Mucosa of descending colon (tissue), 3 donors: ENCODE results near the gene ZNF573. TPM values are rescaled to one million over a fixed set of nuclear protein-coding genes. Genes with fewer than 3 reads are reported as not detected.
A peak's percentile ranks its signal among the peaks of the same experiment; 100 is the strongest.
"Not testable (repeated sequence)": the region's sequence is repeated elsewhere in the genome, so short reads cannot be mapped to it uniquely, and the experiment has no call there.

ENCODE experiments used
- ATAC-seq: fragments of 200-7000 bp; cut with Tn5 transposase; one replicate; pipeline ENCODE4 v1.9.1; 2020; ENCODE audit warnings: mild to moderate bottlenecking, moderate library complexity
- DNase-seq, 3 donors: peaks; one replicate each; pipeline ENCODE4 v3.0.0-alpha.2; 2020
- H3K36me3 ChIP-seq: fragments of 200-600 bp; one replicate; pipeline ENCODE4 v1.8.0; 2021; ENCODE audit warnings: low read depth, mild to moderate bottlenecking
- H3K4me1 ChIP-seq: fragments of 200-600 bp; one replicate; pipeline ENCODE4 v1.8.0; 2021; ENCODE audit warnings: low read depth, mild to moderate bottlenecking
- H3K4me3 ChIP-seq: fragments of 200-600 bp; one replicate; pipeline ENCODE4 v1.8.0; 2021; ENCODE audit warnings: mild to moderate bottlenecking
- H3K9me3 ChIP-seq: fragments of 200-600 bp; one replicate; pipeline ENCODE4 v1.8.0; 2021; ENCODE audit warnings: mild to moderate bottlenecking
- intact Hi-C, 2 donors: fragments of 100-400 bp; cut with DNase I in 1 of 2; cut with micrococcal nuclease in 1 of 2; formaldehyde crosslinking; loops; one replicate each; pipeline versions ENCODE4 v1.11.0 to v1.11.1; 2022; cut with DNase I, micrococcal nuclease
- total RNA-seq, 3 donors: library from RNA; stranded (reverse); fragmentation: NEBNext Ultra II Directional in 2 of 3; extraction: Animal tissue kit (Norgen Biotek cat#: 25700) in 2 of 3; gene quantifications; one replicate each; pipeline versions ENCODE4 v1.2.1 to v1.2.4, GENCODE V29; 2021 to 2023
- TF ChIP-seq, protein P1 (sequence below): fragments of 200-600 bp; IDR thresholded peaks from one replicate; pipeline ENCODE4 v1.8.0; 2022; ENCODE audit warnings: antibody characterized with exemption, mild to moderate bottlenecking
- donor health status: DM: no; HTN: no; CAD: no; lungs with moderate emphysema.
- donor health status: DM: no; HTN: no; CAD: no.
- donor health status: DM: no; HTN: yes; CAD: no.

The ZNF573 gene
- total RNA-seq, 3 donors from 2014 or later, result 5.4 to 13.1 (median 6.4) TPM

DNA sequence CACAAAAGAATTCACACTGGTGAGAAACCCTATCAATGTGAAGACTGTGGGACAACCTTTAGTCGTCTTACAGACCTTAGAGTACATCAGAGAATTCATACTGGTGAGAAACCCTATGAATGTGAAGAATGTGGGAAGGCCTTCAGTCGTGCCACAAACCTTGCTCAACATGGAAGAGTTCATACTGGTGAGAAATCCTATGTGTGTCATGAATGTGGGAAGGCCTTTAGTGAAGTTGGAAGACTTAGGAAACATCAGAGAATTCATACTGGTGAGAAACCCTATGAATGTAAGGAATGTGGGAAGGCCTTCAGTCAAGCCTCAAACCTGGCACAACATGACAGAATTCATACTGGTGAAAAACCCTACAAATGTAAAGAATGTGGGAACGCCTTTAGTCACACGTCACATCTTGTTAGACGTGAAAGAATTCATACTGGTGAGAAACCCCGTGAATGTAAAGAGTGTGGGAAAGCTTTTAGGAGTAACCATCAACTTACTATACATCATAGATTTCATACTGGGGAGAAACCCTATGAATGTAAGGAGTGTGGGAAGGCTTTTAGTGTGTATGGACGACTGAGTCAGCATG lies 24.0 kb upstream of the ZNF573 start:
- intact Hi-C loops, result no loop called here
- Histone ChIP-seq H3K4me3 (no peak overlapping the region), H3K9me3 (peaks cover 94% of the 10 kb centered on the region), H3K36me3 (no peaks in the 10 kb centered on the region), H3K4me1 (no peaks in the 10 kb centered on the region)
- DNase-seq (no peak), ATAC-seq (no peak)
- TF ChIP-seq, protein P1, sequence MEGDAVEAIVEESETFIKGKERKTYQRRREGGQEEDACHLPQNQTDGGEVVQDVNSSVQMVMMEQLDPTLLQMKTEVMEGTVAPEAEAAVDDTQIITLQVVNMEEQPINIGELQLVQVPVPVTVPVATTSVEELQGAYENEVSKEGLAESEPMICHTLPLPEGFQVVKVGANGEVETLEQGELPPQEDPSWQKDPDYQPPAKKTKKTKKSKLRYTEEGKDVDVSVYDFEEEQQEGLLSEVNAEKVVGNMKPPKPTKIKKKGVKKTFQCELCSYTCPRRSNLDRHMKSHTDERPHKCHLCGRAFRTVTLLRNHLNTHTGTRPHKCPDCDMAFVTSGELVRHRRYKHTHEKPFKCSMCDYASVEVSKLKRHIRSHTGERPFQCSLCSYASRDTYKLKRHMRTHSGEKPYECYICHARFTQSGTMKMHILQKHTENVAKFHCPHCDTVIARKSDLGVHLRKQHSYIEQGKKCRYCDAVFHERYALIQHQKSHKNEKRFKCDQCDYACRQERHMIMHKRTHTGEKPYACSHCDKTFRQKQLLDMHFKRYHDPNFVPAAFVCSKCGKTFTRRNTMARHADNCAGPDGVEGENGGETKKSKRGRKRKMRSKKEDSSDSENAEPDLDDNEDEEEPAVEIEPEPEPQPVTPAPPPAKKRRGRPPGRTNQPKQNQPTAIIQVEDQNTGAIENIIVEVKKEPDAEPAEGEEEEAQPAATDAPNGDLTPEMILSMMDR, result no peak

DNA sequence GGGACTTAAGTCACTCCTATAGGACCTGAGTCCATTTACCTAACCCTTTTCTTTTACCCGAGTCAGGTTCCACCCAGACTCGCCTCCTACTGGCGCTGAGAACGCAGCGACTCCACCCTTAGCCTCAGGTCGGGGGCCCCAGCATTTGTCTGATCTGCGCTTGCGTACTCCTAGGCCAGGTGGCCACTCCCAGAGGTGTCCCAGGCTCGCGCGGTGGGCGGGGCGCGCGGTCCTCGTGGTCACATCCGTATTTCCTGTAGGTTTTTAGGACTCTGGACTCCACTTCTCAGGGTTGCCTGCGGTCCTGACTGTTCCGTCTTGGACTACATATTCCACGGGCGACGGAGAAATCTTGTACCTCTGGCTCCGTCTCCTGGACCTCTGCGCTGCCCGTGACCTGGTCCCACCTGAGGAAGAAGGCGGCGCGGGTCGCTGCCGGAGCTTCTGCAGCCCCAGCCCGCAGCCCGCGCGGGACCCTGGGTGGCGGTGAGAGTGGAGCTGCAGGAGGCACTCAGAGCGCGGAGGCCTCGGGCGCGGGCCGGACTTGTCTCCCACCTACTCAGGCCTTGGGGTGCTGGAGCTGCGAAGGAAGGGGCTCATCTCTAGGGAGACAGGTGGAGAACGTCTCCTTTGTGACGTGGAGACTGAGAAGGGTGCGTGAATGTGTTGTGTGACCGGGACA lies 11.0 kb upstream of the ZNF573 start:
- Histone ChIP-seq H3K9me3 (peaks cover 58% of the 10 kb centered on the region), H3K4me1 (no peaks in the 10 kb centered on the region), H3K36me3 (no peaks in the 10 kb centered on the region), H3K4me3 (no peak overlapping the region)
- DNase-seq, result no peak
- intact Hi-C loops, result no loop called here
- TF ChIP-seq, protein P1, result no peak
- ATAC-seq, result no peak

DNA sequence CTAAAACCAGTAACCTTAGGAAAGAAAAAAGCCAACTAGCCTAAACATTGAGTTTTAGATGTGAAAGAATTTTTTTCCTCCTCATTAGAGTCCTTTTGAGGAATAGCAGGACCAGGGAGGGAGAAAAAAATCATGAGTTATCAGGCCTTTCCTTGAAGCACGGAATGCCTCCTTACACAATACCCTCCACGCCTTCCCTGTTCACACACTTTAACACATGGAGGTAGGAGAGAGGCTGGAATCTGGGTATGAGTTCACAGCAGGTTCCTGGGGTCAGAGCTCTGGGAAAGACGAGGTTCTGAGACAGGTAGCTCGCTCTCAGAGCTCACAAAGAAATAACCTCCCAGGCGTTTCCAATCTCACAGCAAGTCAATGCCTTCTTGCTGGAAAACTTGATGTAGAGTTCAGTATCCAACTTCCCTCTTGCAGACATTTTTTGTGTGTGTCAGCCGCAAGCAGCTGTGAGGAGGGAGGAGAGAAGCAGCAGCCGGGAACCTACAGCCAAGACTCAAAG lies 716 bp downstream of the ZNF573 start:
- ATAC-seq (peak; percentile 49), DNase-seq (no peak)
- Histone ChIP-seq H3K9me3 (no peaks in the 10 kb centered on the region), H3K36me3 (no peaks in the 10 kb centered on the region), H3K4me3 (peak overlapping the region; percentile 38), H3K4me1 (peaks cover 7% of the 10 kb centered on the region)
- intact Hi-C loops, result no loop called here
- TF ChIP-seq, protein P1, result no peak

DNA sequence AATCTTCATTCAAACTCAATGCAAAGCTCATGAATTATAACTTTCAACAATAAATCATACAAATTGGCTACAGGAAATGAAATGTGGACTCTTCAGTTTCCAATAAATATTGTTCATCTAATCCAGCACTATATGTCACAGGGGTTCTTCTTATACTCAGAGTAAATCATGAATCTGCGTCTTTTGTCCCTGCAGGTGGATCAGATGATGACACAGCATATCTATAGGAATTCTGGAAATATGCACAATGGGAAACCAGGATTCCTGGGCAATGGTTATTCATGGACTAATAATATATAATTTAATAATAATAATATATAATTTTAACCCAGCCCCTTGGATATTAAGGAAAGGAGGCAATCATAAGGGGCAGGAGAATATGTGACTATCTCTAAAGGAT lies 8.4 kb downstream of the ZNF573 start:
- Histone ChIP-seq H3K4me3 (no peak overlapping the region), H3K4me1 (no peaks in the 10 kb centered on the region), H3K9me3 (no peaks in the 10 kb centered on the region), H3K36me3 (no peaks in the 10 kb centered on the region)
- DNase-seq (no peak), ATAC-seq (no peak)
- TF ChIP-seq, protein P1, result no peak
- intact Hi-C loops, result no loop called here

DNA sequence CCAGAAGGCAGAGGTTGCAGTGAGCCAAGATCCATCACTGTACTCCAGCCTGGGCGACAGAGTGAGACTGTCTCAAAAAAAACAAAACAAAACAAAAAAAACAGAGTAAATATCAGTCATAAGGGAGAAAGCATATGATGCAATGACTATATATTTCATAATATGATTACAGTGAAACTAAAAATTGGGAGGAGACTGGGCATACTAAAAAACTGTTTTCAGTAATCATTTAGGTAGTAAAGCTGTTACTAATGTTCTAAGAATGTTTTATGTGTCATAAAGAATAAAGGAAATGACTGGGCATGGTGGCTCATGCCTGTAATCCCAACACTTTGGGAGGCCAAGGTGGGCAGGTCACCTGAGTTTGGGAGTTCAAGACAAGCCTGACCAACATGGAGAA lies 15.9 kb downstream of the ZNF573 start:
- no peaks in the 10 kb centered on the region for H3K9me3 ChIP-seq
- no peak for ATAC-seq
- intact Hi-C loops, result no loop called here
- H3K4me3 ChIP-seq, result no peak overlapping the region
- DNase-seq, result no peak
- TF ChIP-seq, protein P1, result no peak
- peaks cover 4% of the 10 kb centered on the region for H3K36me3 ChIP-seq
- H3K4me1 ChIP-seq, result no peaks in the 10 kb centered on the region

DNA sequence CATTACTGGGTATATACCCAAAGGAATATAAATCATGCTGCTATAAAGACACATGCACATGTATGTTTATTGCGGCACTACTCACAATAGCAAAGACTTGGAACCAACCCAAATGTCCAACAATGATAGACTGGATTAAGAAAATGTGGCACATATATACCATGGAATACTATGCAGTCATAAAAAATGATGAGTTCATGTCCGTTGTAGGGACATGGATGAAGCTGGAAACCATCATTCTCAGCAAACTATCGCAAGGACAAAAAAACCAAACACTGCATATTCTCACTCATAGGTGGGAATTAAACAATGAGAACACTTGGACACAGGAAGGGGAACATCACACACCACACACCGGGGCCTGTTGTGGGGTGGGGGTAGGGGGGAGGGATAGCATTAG lies 21.7 kb downstream of the ZNF573 start:
- DNase-seq, H3K9me3 ChIP-seq, H3K4me3 ChIP-seq, intact Hi-C loops, H3K4me1 ChIP-seq, H3K36me3 ChIP-seq, ATAC-seq: not testable (repeated sequence)
